SK-N-SH (cell line): ENCODE data around the gene CCL7. TPM values are rescaled to one million over a fixed set of nuclear protein-coding genes. Genes with fewer than 3 reads are reported as not detected.
"Not testable (repeated sequence)": the region's sequence is repeated elsewhere in the genome, so short reads cannot be mapped to it uniquely, and the experiment has no call there.

Source experiments
- CTCF ChIA-PET: fragments of 300-600, 350-600 bp; formaldehyde crosslinking; extraction: SDS; loops from one replicate; lab custom pipeline; 2021; lab: Yijun Ruan, JAX
- POLR2A ChIA-PET: fragments of 350-600 bp; sonication (Branson Sonifier 250); formaldehyde crosslinking; extraction: SDS; loops from one replicate; lab custom pipeline; 2020; ENCODE audit warnings: antibody characterized with exemption, inconsistent platforms; lab: Yijun Ruan, JAX
- DNase-seq: peaks from one replicate; pipeline ENCODE4 v3.0.0; 2012
- H2AFZ ChIP-seq: fragments of 200-600 bp; sonication (generic); 2 replicates; pipeline ENCODE4 v1.8.1; 2016; ENCODE audit warnings: antibody characterized with exemption, mild to moderate bottlenecking, low read depth
- H3F3A ChIP-seq: fragments of 200-600 bp; sonication (generic); replicated peaks from 2 replicates; pipeline ENCODE3; 2016; ENCODE audit warnings: antibody characterized with exemption, mild to moderate bottlenecking; ENCODE audit not compliant: insufficient read depth
- H3K27ac ChIP-seq, 2 experiments: fragments of 200-500 bp in 1 of 2; fragments of 200-600 bp in 1 of 2; sonication (Bioruptor generic) in 1 of 2; sonication (generic), shearing (Covaris generic) in 1 of 2; 2 replicates each; pipeline versions ENCODE4 v1.5.1 to v1.6.1; 2014 to 2016; ENCODE audit warnings: low read depth in 2 of 2, inconsistent platforms in 1 of 2, low read length in 1 of 2, mild to moderate bottlenecking in 1 of 2, mixed read lengths in 1 of 2
- H3K27me3 ChIP-seq: fragments of 200-600 bp; sonication (generic), shearing (Covaris generic); 2 replicates; pipeline ENCODE4 v1.6.1; 2016; ENCODE audit warnings: mixed run types; ENCODE audit not compliant: insufficient read depth
- H3K36me3 ChIP-seq, 2 experiments: fragments of 200-500 bp in 1 of 2; fragments of 200-600 bp in 1 of 2; sonication (Bioruptor generic) in 1 of 2; sonication (generic) in 1 of 2; replicated peaks in 1 of 2; 2 replicates each; pipeline versions ENCODE3 to v1.5.1; 2014 to 2016; ENCODE audit warnings: low read length in 1 of 2, mild to moderate bottlenecking in 1 of 2; ENCODE audit not compliant: insufficient read depth in 2 of 2, control insufficient read depth in 1 of 2
- H3K4me1 ChIP-seq, 2 experiments: fragments of 200-500 bp in 1 of 2; fragments of 200-600 bp in 1 of 2; sonication (Bioruptor generic) in 1 of 2; sonication (generic), shearing (Covaris generic) in 1 of 2; 2 replicates each; pipeline versions ENCODE4 v1.5.1 to v1.6.1; 2014 to 2016; ENCODE audit warnings: low read depth in 1 of 2, low read length in 1 of 2, mixed run types in 1 of 2; ENCODE audit not compliant: insufficient read depth in 2 of 2, control insufficient read depth in 1 of 2
- H3K4me2 ChIP-seq: fragments of 200-600 bp; sonication (generic), shearing (Covaris generic); 2 replicates; pipeline ENCODE4 v1.6.1; 2017; ENCODE audit warnings: mixed run types
- H3K4me3 ChIP-seq, 2 experiments: fragments of 200-500 bp in 1 of 2; fragments of 200-600 bp in 1 of 2; sonication (Bioruptor generic) in 1 of 2; sonication (generic), shearing (Covaris generic) in 1 of 2; 2 replicates each; pipeline versions ENCODE4 v1.5.1 to v1.8.1; 2014 to 2016; ENCODE audit warnings: low read depth in 2 of 2, inconsistent platforms in 1 of 2, low read length in 1 of 2, mild to moderate bottlenecking in 1 of 2, mixed read lengths in 1 of 2, moderate library complexity in 1 of 2
- H3K79me2 ChIP-seq: fragments of 200-600 bp; sonication (generic); 2 replicates; pipeline ENCODE4 v1.8.1; 2017; ENCODE audit warnings: mild to moderate bottlenecking; ENCODE audit not compliant: insufficient read depth
- H3K9ac ChIP-seq: fragments of 200-600 bp; sonication (generic); 2 replicates; pipeline ENCODE4 v1.6.1; 2017; ENCODE audit warnings: mixed run types
- H3K9me2 ChIP-seq: fragments of 200-600 bp; sonication (generic); 2 replicates; pipeline ENCODE4 v1.6.1; 2017; ENCODE audit warnings: mixed run types
- H3K9me3 ChIP-seq: fragments of 200-600 bp; sonication (generic); 2 replicates; pipeline ENCODE4 v1.6.1; 2017; ENCODE audit warnings: mixed run types, mild to moderate bottlenecking, moderate library complexity
- H4K20me1 ChIP-seq: fragments of 200-600 bp; sonication (generic); 2 replicates; pipeline ENCODE4 v1.6.1; 2017; ENCODE audit warnings: mild to moderate bottlenecking, mixed run types; ENCODE audit not compliant: insufficient read depth
- CTCF ChIP-seq: fragments of 200-600 bp; sonication (generic); IDR thresholded peaks from 2 replicates; pipeline ENCODE4 v1.6.1; 2017; ENCODE audit warnings: antibody characterized with exemption, mild to moderate bottlenecking, moderate library complexity
- EP300 ChIP-seq, 2 experiments: IDR thresholded peaks; 2 replicates each; pipeline versions ENCODE4 v1.4.0 to v1.6.1; 2012; ENCODE audit warnings: borderline replicate concordance in 1 of 2, low read depth in 1 of 2, low read length in 1 of 2
- EZH2phosphoT487 ChIP-seq: fragments of 200-600 bp; sonication (generic); IDR thresholded peaks from 2 replicates; pipeline ENCODE4 v1.6.1; 2017; ENCODE audit warnings: low read depth, mixed run types, mild to moderate bottlenecking, antibody characterized with exemption, moderate library complexity, borderline replicate concordance
- FOXJ3 ChIP-seq: sonication (generic); formaldehyde crosslinking; IDR thresholded peaks from 2 replicates; pipeline ENCODE4 v1.5.1; 2020; ENCODE audit warnings: mild to moderate bottlenecking, missing genetic modification reagents
- GABPA ChIP-seq: IDR thresholded peaks from 2 replicates; pipeline ENCODE4 v1.4.0; 2012; ENCODE audit warnings: low read depth, mild to moderate bottlenecking
- GATA2 ChIP-seq: sonication (generic); formaldehyde crosslinking; IDR thresholded peaks from 2 replicates; pipeline ENCODE4 v1.5.0; 2020; ENCODE audit warnings: mild to moderate bottlenecking, missing genetic modification reagents
- JUND ChIP-seq: IDR thresholded peaks from 2 replicates; pipeline ENCODE4 v1.4.0; 2012
- MAX ChIP-seq: IDR thresholded peaks from 2 replicates; pipeline ENCODE4 v1.4.0; 2012; ENCODE audit warnings: low read depth
- MEF2A ChIP-seq: IDR thresholded peaks from 2 replicates; pipeline ENCODE4 v1.4.0; 2012; ENCODE audit warnings: low read depth, borderline replicate concordance
- NFIC ChIP-seq: IDR thresholded peaks from 2 replicates; pipeline ENCODE4 v1.4.0; 2012; ENCODE audit warnings: borderline replicate concordance
- NRF1 ChIP-seq: IDR thresholded peaks from 2 replicates; pipeline ENCODE4 v1.6.1; 2012; ENCODE audit warnings: low read depth, mild to moderate bottlenecking, low read length
- POLR2AphosphoS5 ChIP-seq: IDR thresholded peaks from 2 replicates; pipeline ENCODE4 v1.6.1; 2012; ENCODE audit warnings: low read depth, low read length
- RCOR1 ChIP-seq: fragments of 150-350 bp; IDR thresholded peaks from 2 replicates; pipeline ENCODE4 v1.6.1; 2017; ENCODE audit warnings: antibody characterized with exemption, low read length
- RFX5 ChIP-seq: IDR thresholded peaks from 2 replicates; pipeline ENCODE4 v1.6.1; 2012; ENCODE audit warnings: mild to moderate bottlenecking, improper control_type of control experiment, low read length
- RXRA ChIP-seq: IDR thresholded peaks from 2 replicates; pipeline ENCODE4 v1.4.0; 2012; ENCODE audit warnings: low read depth, mild to moderate bottlenecking, borderline replicate concordance
- SIN3A ChIP-seq: IDR thresholded peaks from 2 replicates; pipeline ENCODE4 v1.6.1; 2012; ENCODE audit warnings: low read depth, mild to moderate bottlenecking, low read length, moderate library complexity, borderline replicate concordance
- SMC3 ChIP-seq: IDR thresholded peaks from 2 replicates; pipeline ENCODE4 v1.6.1; 2012; ENCODE audit warnings: low read depth, low read length, improper control_type of control experiment
- USF1 ChIP-seq: IDR thresholded peaks from 2 replicates; pipeline ENCODE4 v1.4.0; 2012; ENCODE audit warnings: low read depth, borderline replicate concordance
- USF2 ChIP-seq: fragments of 150-350 bp; IDR thresholded peaks from 2 replicates; pipeline ENCODE4 v1.6.1; 2017; ENCODE audit warnings: antibody characterized with exemption, low read length, low read depth, borderline replicate concordance
- YY1 ChIP-seq: IDR thresholded peaks from 2 replicates; pipeline ENCODE4 v1.4.0; 2012; ENCODE audit warnings: low read depth, mild to moderate bottlenecking
- WGBS: methylation state at CpG from one replicate; pipeline ENCODE4 v1.1.6; 2017; ENCODE audit warnings: low lambda C conversion rate; 5-methylcytosine and 5-hydroxymethylcytosine counted together
- polyA plus RNA-seq, 3 experiments: library from polyadenylated mRNA; depleted of rRNA; stranded (reverse); fragments of >200 nt; gene quantifications; 2 replicates each; pipeline ENCODE4 v1.2.3, GENCODE V29; 2012

The CCL7 gene
- polyA plus RNA-seq, 1 of the 3 experiments (the other 2 are of a cell fraction), result 0.72 TPM

- CTCF ChIA-PET, result no interaction called here
These were observed 43.3 kb upstream of the CCL7 start for GRCh38 chr17:34226744-34227034.

GRCh38 chr17:34227293-34227692, 42.7 kb upstream of the CCL7 start:
- H3K4me3 ChIP-seq, H3K9ac ChIP-seq, H3K4me1 ChIP-seq, H3K27me3 ChIP-seq, H3K79me2 ChIP-seq, H3F3A ChIP-seq, H3K9me2 ChIP-seq, H3K27ac ChIP-seq, H3K9me3 ChIP-seq, POLR2A ChIA-PET, CTCF ChIA-PET, H3K36me3 ChIP-seq, H4K20me1 ChIP-seq, H2AFZ ChIP-seq, H3K4me2 ChIP-seq, DNase-seq: not testable (repeated sequence)
- WGBS, result 62% methylated on average over 2 of the region's 2 CpGs

More at GRCh38 chr17:34226744-34227034, 43.3 kb upstream of the CCL7 start:
- Histone ChIP-seq H3K9me2 (no peaks in the 10 kb centered on the region), H3K27me3 (no peaks in the 10 kb centered on the region), H3K36me3 (no peaks in the 10 kb centered on the region)
- TF ChIP-seq RXRA (no peak), MEF2A (no peak), RFX5 (no peak), USF1 (no peak), EP300 (IDR thresholded peaks at IDR 0.05; ENCODE audit: borderline replicate concordance in 1 of 2, low read depth in 1 of 2, low read length in 1 of 2) (no peak), NFIC (no peak), GABPA (no peak), YY1 (no peak), EZH2phosphoT487 (no peak), JUND (no peak), SMC3 (no peak), NRF1 (no peak), FOXJ3 (no peak), RCOR1 (no peak), SIN3A (no peak), USF2 (no peak), MAX (no peak), CTCF (no peak), POLR2AphosphoS5 (no peak), GATA2 (CRISPR knock-in tag) (no peak)
- TF ChIP-seq, all 33 proteins: peak for 0
- Histone ChIP-seq H3K9ac (no peak overlapping the region), H3K79me2 (no peaks in the 10 kb centered on the region), H3K4me1 (no peaks in the 10 kb centered on the region), H3K9me3 (no peaks in the 10 kb centered on the region), H4K20me1 (no peaks in the 10 kb centered on the region), H3K27ac (no peak overlapping the region), H3F3A (no peaks in the 10 kb centered on the region), H3K4me3 (no peak overlapping the region), H2AFZ (no peak overlapping the region), H3K4me2 (no peak overlapping the region)
- POLR2A ChIA-PET, result no interaction called here
- DNase-seq, result no peak
